ENCODE results near the gene NXF1.
"Not testable (repeated sequence)": the region's sequence is repeated elsewhere in the genome, so short reads cannot be mapped to it uniquely, and the experiment has no call there.

The NXF1 gene

DNA sequence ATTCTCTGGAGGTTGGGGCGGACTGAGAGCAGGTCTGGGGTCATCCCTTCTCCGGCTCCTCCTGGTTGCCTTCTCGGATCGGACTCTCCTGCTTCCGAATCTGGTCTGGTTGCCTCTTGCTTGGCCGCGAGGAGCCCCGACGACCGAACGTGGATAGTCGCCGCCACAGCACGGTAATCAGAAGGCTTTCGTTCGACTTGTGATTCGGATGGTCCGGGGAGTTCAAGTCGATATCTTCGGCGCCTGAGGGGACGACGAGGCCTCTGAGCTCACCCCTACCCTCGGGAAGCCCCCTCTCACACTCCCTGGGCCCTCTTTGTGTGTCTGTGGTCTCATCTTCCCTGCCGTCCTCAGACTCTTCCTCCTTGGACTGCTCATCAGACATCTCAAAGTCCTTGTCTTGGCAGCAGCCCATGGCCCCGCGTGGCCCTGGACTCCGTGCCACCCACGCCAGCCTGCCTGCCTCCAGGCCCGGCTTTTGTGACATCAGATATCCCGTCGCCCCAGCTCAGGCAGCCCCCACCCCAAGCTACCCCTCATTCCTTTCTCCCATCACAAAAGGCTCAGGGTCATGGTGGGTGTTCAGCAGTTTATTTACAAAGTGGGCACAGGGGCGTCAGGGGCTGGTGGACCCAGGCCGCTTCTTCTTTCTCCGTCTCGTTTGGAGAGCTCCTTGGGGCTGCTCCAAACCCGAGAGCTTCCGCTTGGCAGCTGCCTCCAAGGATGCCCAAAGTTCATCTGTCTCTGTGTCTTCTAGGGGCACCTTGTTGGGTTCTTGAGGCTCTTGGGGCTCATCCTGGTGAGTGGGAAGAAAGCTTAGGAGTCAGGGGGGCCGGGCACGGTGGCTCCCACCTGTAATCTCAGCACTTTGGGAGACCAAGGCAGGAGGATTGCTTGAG lies 27.3 kb upstream of the NXF1 start, which contains the start of gene TEX54:
TEX54 (minus strand) TSS at position 506 of the 899 bp plus-strand sequence.
- no peak for DNase-seq (ENCODE audit: low spot score)

DNA sequence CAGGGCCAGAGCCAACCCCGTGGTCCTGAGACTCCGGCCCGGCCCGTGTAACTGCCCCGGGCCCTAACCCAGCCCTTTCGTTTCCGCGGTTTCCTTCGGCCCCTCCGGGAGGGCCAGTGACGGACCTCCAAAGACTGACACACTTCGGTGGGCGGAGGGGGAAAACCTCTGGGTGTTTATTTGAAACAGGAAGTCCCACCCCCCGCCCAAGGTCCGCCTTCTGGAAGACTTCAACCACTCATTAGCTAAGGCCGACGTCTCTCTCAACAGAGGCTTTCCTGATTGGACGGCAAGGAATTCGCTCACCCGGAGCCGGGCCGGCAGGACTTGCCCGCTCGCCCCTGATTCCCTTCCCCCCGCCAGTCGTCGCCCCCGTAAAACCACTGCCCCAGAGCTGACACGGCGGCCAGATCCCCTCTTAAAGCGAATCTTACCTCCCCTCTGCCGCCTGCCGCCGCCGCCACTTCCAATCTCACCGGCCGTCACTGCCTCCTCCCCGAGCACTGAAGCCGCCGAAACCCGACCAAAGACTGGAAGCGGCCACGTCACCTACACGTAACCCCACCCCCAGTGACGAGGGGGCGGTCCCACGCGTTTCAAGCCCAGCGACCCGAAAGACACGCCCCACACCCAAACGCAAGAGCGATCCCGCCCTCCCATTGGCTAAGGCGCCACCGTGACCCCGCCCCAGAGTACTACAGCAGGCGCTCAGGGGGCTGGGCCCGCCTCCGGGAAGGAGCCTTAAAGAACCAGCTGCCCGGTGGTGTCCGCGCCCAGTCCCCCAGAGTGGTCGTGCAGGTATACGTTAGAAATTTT lies 26.5 kb upstream of the NXF1 start, which contains the start of gene STX5:
STX5 (minus strand) TSS at position 532 of the 816 bp plus-strand sequence. CDS start 808 bp downstream, outside the sequence.
- DNase-seq (ENCODE audit: low spot score): peak; percentile 99

DNA sequence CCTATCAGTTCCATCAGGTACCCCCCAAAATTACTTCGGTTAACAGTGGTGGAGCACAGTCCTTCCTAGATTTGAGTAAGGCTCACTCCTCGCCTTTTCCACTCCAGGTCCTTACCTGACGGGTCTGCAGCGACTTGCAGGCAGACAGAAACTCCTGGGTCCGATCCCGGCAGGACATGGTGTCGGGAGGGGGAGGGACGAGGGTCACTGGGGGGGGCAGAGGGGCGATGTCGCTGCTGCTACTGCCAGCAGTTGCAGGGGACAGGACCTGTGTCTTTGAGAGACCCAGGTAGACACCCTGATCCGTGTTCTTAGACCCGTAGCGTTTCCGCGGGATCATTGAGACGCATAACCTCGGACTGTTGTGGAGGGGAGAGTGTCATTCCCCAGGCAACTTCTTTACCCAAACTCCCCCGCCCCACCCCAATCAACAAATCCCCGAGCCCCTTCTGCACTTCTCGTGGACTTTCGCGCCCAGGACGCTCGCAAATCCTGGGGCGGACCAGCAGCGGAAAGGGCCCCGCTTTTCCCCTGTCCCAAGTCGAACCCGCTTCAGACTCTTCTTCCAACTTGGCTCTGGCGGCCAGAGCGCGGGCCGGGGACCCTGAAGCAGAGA lies 25.8 kb upstream of the NXF1 start:
- no peak for DNase-seq (ENCODE audit: low spot score)

DNA sequence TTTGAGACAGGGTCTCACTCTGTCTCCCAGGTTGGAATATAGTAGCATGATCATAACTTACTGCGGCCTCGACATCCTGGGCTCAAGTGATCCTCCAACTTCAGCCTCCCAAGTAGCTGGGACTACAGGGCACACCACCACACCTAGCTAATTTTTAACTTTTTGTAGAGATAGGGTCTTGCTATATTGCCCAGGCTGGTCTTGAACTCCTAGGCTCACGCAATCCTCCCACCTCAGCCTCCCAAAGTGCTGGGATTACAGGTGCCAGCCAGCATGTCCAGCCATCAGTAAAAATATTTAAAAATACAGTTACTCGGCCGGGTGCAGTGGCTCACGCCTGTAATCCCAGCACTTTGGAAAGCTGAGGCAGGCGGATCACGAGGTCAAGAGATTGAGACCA lies 22.9 kb upstream of the NXF1 start:
- DNase-seq (ENCODE audit: low spot score): not testable (repeated sequence)

DNA sequence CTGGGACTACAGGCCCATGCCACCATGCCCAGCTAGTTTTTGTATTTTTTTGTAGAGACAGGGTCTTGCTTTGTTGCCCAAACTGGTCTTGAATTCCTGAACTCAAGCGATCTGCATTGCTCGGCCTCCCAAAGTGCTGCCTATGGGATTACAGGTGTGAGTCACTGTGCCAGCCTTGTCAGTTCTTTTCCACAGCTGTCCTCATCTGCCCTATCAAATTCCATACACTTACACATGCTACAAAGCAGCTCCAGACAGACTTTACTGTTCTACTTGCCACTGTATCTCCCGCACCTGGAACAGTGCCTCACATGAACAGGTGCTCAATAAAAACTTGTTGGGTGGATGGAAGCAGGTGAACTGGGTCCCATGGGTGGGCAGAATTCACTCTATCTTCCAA lies 18.4 kb upstream of the NXF1 start:
- DNase-seq (ENCODE audit: low spot score): no peak

DNA sequence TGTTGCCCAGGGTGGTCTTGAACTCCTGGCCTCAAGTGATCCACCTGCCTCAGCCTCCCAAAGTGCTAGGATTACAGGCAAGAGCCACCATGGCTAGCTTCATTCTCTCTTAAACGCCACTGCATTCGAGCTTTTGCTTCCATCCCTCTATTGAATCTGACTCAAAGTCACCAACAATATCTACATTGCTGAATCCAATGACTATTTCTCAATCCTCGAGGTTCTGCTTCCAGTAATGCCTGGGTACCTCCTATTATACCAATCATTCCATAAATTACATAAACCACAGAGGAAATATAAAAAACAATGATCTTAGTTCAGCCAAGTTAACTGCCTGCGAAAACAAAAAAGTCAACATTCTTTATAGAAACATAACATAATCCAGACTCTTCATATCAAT lies 11.9 kb upstream of the NXF1 start:
- DNase-seq (ENCODE audit: low spot score): no peak

DNA sequence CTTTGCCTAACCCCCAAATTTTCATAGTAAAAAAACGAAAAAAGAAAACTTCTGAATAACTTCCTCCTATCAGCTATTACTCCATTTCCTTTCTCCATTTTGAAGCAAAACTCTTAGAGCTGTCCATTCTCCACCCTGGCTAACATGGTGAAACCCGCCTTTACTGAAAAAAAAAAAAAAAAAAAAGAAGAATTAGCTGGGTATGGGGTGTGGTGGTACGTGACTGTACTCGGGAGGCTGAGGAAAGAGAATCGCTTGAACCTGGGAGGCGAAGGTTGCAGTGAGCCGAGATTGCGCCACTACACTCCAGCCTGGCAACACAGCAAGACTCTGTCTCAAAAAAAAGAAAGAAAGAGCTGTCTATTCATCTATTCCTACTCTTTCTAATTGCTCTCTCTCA lies 11.3 kb upstream of the NXF1 start:
- no peak for DNase-seq (ENCODE audit: low spot score)

DNA sequence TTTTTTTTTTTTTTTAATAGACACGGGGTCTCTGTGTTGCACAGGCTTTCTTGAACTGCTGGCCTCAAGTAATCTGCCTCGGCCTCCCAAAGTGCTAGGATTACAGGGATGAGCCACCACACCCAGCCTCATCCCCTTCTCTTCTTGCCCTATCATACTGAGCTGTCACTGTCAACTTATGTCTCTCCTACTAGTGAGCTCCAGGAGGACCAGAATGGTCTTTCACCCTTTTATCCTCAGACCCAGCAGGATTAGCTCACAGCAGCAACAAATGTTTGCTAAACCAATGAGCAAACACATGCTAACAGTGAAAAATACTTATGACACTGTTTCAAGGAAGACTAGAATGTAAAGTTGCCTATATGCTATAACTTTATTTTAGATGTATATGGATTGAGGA lies 6.4 kb upstream of the NXF1 start:
- no peak for DNase-seq (ENCODE audit: low spot score)

DNA sequence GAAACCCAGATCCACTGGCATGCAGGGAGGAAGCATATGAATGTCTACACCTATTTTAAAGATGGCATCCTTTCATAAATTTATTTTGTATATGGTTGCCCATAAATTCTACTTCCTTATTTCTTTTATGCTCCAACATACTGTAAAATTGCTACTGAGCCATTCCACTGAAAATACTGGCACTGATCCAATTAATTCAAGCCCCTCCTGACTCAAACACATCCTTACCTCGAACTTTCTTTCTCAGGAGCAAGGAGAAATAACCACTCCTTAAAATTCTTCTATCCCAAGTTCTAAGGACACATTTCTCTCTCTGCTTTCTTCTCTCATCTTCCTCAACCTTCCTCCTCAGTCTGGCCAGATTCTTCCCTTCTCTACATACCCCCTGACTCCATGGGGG lies 5.5 kb upstream of the NXF1 start:
- no peak for DNase-seq (ENCODE audit: low spot score)

DNA sequence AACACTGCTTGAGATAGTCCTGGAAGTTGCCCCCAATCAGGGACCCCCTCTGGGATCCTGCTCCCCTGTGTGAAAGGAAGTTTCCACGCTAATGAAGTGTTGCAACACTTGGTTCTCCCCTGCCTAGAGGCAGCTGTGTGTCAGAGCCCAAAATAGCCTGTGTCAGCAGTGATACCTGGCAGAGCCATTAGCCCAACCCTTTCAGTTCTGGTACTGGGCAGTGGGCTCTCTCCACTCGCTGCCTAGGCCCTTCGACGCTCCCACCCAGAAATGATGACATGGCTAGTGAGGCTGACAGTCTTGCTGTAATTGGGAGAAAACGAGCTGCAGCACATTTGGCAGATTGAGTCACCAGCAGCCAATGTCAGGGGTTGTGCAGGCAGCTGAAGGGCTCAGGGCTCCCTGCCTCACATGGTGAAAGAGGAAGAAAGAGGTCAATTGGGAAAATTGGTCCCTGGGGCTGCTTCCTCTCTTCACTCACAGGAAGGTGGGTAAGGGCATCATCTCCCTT lies 1.4 kb upstream of the NXF1 start:
- DNase-seq (ENCODE audit: low spot score): no peak

DNA sequence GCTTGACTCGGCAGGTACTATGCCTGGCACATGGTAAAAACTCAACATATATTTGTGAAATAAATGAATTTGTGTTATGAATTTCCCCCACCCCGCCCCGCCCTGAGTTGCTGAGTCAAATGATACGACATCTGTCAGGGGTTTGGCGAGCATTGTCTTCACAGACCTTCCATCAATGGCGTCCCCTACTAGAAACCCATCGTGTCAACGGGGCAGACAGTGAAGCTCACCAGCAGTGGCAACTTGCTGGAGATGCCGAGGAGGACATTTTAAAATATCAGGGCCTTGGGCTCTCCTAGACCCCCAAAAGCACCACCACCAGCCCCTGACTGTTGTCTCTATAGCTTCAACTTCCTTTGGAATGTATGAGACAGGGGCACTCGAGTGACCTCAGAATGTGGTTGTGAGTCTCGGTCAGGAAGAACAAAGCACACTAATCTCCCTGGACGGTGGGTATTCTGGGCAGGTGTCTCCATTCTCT lies 761 bp upstream of the NXF1 start:
- DNase-seq (ENCODE audit: low spot score): no peak

DNA sequence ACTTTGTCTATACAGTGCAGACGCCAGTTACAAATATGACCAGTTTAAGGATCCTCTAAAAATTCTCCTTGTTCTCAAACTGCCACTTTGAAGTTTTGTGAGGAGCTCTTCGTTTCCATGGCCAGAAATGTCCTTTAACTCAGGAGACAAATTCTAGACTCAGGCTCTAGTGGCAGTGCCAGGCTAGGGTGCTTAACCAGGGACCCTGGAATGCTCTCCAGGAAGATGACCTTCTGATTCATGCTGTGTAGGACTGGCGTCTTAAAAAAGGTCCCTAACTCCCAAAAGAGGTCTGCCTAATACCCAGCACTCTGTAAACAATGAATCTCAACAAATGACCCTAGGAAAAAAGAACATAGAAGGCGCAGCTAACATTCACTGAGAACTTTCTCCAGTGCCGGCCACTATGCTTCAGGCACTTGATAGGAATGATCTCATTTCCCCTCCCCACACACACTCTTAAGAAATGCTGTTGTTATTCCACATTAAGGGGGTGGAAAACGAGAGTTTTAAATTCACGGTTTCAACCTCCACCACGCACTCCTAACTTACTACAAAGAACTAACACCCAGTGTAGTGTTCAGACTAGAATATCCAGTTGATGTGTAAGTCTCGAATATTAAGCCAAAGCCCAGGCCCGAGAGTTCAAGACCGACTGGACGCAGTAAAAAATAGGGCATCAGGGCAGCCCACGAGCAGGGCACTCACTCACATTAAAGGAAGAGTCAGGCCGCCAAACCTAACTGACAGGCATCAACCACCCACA lies 747 bp downstream of the NXF1 start:
- no peak for DNase-seq (ENCODE audit: low spot score)

DNA sequence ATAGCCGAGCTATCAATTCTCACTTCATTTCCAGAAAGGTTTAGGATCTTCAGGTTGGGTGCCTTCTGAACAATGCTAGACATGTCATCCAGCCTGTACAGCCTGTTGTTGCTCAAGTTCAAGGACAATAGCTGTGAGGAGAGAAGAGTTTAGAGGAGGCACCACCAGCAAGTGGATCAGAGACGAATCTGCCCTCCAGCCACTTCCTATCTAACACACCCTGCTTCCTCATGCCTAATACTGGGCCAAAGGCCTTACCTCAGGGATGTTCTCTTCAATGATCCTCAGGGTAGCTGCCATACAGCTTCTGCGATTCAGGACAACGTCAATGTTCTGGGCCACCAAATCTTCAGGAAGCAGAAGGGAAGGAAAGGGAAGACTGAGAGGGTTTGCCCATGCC lies 4.2 kb downstream of the NXF1 start:
- DNase-seq (ENCODE audit: low spot score): no peak

DNA sequence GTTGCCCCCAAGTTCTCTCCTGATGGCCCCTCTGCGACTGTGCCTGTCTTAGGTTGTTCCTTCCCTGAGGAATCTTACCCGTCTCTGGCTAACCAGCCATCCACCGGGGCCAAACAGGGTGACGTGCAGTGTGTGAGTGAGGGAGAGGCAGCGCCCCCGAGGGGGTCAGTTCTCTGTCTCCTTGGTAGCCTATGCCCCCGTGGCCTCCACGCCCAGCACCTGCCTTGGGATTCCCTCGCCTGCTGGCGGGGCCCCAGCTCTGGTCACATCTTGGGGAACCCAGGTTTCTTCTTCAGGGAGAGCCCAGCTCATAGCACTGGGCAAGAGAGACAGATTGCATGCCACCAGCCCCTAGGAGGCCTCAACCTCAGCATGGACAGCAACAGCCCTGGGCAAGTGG lies 5.8 kb downstream of the NXF1 start:
- no peak for DNase-seq (ENCODE audit: low spot score)

DNA sequence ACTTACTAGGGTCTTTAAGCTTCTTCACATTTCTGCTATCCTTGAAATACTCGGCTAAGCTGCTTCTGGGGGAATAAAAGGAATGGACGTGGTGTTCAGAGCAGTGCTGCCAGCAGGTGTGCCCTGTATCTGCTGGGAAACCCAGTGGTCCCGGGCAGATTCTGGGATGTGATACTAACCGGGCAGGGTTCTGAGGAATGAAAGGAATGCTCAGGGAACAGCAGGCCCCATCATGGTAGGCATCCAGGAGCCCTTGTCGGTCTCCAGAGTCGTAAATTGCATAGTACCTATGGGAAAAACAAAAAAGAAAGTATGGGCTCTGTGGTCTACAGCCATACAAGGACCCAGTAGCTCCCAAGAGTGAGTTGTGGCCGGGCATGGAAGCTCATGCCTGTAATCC lies 9.0 kb downstream of the NXF1 start:
- DNase-seq (ENCODE audit: low spot score): no peak

DNA sequence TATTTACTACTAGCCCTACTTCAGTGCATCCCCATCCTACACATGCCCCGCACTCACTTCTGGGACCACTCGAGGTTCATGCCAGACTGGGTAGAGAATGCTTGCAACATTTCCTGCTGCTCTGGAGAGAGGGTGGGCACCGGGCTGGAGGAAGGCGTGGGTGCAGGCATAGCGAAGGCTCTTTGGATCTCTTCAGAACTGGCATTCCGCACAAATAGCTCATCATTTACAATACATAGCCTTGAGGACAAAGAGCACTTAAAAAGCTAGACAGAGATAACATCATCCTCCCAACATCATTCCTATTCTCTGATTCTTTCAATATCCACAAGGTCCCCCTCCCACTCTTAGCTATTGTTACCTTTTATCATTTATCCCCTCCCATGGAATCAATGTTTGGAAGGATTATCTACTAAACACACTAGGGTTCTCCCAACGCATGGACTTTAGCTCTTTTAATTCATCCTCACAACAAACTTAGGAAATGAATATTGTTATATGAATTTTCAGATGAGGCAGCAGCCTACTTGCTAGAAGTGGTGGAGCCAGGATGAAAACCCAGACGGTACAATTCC lies 11.0 kb downstream of the NXF1 start:
- DNase-seq (ENCODE audit: low spot score): no peak

DNA sequence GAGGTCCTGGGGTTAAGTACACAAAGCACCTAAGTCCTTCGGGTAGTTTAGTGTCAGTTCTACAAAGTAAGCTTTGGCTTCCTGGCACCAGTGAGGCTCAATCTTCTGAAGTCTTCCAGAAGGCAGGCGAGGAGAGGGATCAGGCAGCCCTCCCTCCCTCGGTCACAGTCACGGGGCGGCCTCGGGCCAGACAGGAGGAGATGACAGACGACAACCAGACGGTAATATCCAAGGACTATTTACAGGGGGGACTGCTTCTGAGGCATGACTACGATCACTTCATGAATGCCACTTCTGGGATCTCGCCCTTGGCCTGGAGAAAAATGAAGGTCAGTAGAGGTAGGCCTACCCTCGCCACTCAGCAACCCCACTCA lies 13.1 kb downstream of the NXF1 start:
- DNase-seq (ENCODE audit: low spot score): peak; percentile 54

DNA sequence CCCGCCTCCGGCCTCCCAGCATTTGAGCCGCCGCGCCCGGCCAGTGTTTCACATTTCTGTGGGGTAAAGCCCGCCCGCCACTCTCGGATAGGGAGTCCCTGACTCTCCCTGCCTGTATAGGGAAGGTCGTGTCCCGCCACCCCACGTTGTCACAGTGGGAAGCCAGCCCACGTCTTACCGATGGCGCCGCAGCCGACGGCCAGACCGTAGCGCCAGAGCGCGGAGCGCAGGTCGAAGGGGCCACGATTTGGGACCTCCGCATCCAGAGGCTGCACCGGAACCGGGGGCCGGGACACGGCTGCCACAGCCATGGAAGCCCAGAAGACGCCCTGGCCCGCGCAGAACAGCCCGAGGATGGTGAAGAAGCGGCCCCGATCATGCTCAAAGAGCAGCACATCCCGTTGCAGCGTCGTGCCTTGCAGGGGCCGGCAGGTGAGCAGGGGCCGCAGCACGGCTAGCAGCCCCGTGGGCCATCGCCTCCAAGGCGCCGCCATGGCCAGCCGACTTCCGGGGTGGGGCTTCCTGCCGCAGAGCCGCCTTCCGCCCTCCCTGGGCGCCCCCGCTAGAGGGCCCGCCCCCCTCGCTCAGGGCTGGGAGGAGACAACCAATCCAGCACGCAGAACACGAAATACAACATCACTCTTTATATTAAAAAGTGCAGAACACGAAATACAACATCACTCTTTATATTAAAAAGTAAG lies 13.6 kb downstream of the NXF1 start, which contains the start of gene TMEM223:
TMEM223 (minus strand) TSS at position 506 of the 701 bp plus-strand sequence; CDS start at position 494, 12 bp downstream.
- peak; percentile 89 for DNase-seq (ENCODE audit: low spot score)

DNA sequence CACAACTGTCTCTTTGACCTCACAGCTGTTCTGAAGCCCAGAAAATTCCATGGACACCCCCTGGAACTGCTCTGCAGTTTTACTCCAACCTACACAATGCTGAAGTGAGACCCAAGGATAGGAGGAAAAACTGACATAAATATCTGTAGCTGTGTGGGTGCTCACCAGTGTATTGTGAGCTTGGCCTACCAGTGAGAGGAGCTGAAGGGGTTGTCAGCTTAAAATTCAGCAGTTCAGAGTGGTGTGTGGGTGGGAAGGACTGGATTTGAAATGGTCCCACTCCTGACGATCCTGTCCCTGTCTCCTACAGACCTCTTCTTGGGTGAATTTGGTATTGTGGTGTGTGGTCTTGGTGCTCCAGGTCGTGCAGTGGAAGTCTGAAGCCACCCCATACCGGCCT lies 15.7 kb downstream of the NXF1 start:
- no peak for DNase-seq (ENCODE audit: low spot score)

DNA sequence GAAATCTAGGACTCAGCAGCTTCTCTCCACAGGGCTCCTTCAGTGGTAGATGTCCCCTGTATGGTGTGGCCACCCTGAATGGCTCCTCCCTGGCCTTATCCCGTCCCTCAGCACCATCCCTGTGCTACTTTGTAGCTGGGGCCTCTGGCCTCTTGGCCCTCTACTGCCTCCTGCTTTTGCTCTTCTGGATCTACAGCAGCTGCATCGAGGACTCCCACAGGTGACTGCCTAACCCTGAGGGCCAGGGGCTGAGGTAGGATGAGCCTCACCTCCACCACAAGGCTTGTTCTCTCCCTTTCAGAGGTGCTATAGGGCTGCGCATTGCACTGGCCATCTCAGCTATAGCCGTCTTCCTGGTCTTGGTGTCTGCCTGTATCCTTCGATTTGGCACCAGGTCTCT lies 16.2 kb downstream of the NXF1 start:
- no peak for DNase-seq (ENCODE audit: low spot score)

Measured in ecto neural progenitor cell (in vitro differentiated cells).